Measurements from ENCODE around the gene EDN2.

The EDN2 gene

GRCh38 chr1:41450747-41451285 lies 33.7 kb downstream of the EDN2 start:
- Histone ChIP-seq H3K27ac (ENCODE audit: low read depth, low read length) (no peak overlapping the region), H3K4me3 (ENCODE audit: insufficient read depth, low read length, poor library complexity, severe bottlenecking) (no peak overlapping the region), H2AFZ (ENCODE audit: low read depth, low read length, severe bottlenecking) (no peak overlapping the region), H3K9me2 (replicated peaks; ENCODE audit: insufficient read depth, low read length) (no peaks in the 10 kb centered on the region), H3K36me3 (ENCODE audit: low read length) (no peaks in the 10 kb centered on the region), H3K4me2 (ENCODE audit: low read depth, low read length, poor library complexity, severe bottlenecking) (no peak overlapping the region), H3K9ac (ENCODE audit: low read length) (no peak overlapping the region), H4K20me1 (ENCODE audit: low read depth, low read length) (no peaks in the 10 kb centered on the region), H3K79me2 (ENCODE audit: insufficient read depth, low read length) (no peaks in the 10 kb centered on the region), H3K9me3 (ENCODE audit: insufficient read depth, low read length) (no peaks in the 10 kb centered on the region), H3F3A (ENCODE audit: insufficient read depth) (no peaks in the 10 kb centered on the region), H3K27me3 (ENCODE audit: low read length) (no peaks in the 10 kb centered on the region)
- TF ChIP-seq EZH2phosphoT487 (conservative IDR thresholded peaks at IDR 0.05; ENCODE audit: low read length): no peak
- no peak for TF ChIP-seq CTCF (IDR thresholded peaks at IDR 0.05; ENCODE audit: insufficient read depth, low read length, poor library complexity, severe bottlenecking)

- Histone ChIP-seq H4K20me1 (ENCODE audit: low read depth, low read length) (no peaks in the 10 kb centered on the region), H3K9me2 (replicated peaks; ENCODE audit: insufficient read depth, low read length) (no peaks in the 10 kb centered on the region), H3K27me3 (ENCODE audit: low read length) (no peaks in the 10 kb centered on the region), H2AFZ (ENCODE audit: low read depth, low read length, severe bottlenecking) (no peak overlapping the region), H3K4me2 (ENCODE audit: low read depth, low read length, poor library complexity, severe bottlenecking) (no peak overlapping the region), H3K4me3 (ENCODE audit: insufficient read depth, low read length, poor library complexity, severe bottlenecking) (no peak overlapping the region), H3K79me2 (ENCODE audit: insufficient read depth, low read length) (no peaks in the 10 kb centered on the region), H3F3A (ENCODE audit: insufficient read depth) (no peaks in the 10 kb centered on the region), H3K9me3 (ENCODE audit: insufficient read depth, low read length) (peaks cover 6% of the 10 kb centered on the region; the same call in 1 of the 2 replicates), H3K27ac (ENCODE audit: low read depth, low read length) (no peak overlapping the region), H3K36me3 (ENCODE audit: low read length) (no peaks in the 10 kb centered on the region), H3K9ac (ENCODE audit: low read length) (no peak overlapping the region)
- TF ChIP-seq CTCF (IDR thresholded peaks at IDR 0.05; ENCODE audit: insufficient read depth, low read length, poor library complexity, severe bottlenecking) (no peak), EZH2phosphoT487 (conservative IDR thresholded peaks at IDR 0.05; ENCODE audit: low read length) (no peak)
These were observed 35.1 kb downstream of the EDN2 start for GRCh38 chr1:41449326-41449921.

- Histone ChIP-seq H3K36me3 (ENCODE audit: low read length) (no peaks in the 10 kb centered on the region), H2AFZ (ENCODE audit: low read depth, low read length, severe bottlenecking) (no peak overlapping the region), H3K4me3 (ENCODE audit: insufficient read depth, low read length, poor library complexity, severe bottlenecking) (no peak overlapping the region), H4K20me1 (ENCODE audit: low read depth, low read length) (no peaks in the 10 kb centered on the region), H3K4me2 (ENCODE audit: low read depth, low read length, poor library complexity, severe bottlenecking) (no peak overlapping the region), H3K27me3 (ENCODE audit: low read length) (no peaks in the 10 kb centered on the region), H3K9ac (ENCODE audit: low read length) (no peak overlapping the region), H3F3A (ENCODE audit: insufficient read depth) (no peaks in the 10 kb centered on the region), H3K9me2 (replicated peaks; ENCODE audit: insufficient read depth, low read length) (no peaks in the 10 kb centered on the region), H3K79me2 (ENCODE audit: insufficient read depth, low read length) (no peaks in the 10 kb centered on the region), H3K9me3 (ENCODE audit: insufficient read depth, low read length) (peaks cover 12% of the 10 kb centered on the region; the same call in 1 of the 2 replicates), H3K27ac (ENCODE audit: low read depth, low read length) (no peak overlapping the region)
- TF ChIP-seq EZH2phosphoT487 (conservative IDR thresholded peaks at IDR 0.05; ENCODE audit: low read length): no peak
- TF ChIP-seq CTCF (IDR thresholded peaks at IDR 0.05; ENCODE audit: insufficient read depth, low read length, poor library complexity, severe bottlenecking): no peak
These were observed 35.7 kb downstream of the EDN2 start for GRCh38 chr1:41448821-41449220.
